Activated T-helper 2 cell treated with anti-CD3 and anti-CD28 coated beads, Interferon-gamma antibody, Interleukin-2, Interleukin-4, amounts not matched to agents 10 μg/mL and 5 μg/mL and 100 μg/mL, durations not matched to agents 14 hours and 24 hours and 36 hours (primary cell): ENCODE measurements around the gene BMPER. TPM values are rescaled to one million over a fixed set of nuclear protein-coding genes. Genes with fewer than 3 reads are reported as not detected.

ENCODE experiments used
- DNase-seq: peaks from one replicate; pipeline ENCODE4 v3.0.0; 2021; ENCODE audit warnings: low spot score
- H3K27ac Mint-ChIP-seq: one replicate; pipeline ENCODE4 v1.8.0; 2021; ENCODE audit warnings: mixed read lengths
- H3K27me3 Mint-ChIP-seq: one replicate; pipeline ENCODE4 v1.8.0; 2021; ENCODE audit warnings: low read depth, mixed read lengths
- H3K36me3 Mint-ChIP-seq: one replicate; pipeline ENCODE4 v1.8.0; 2021; ENCODE audit warnings: low read depth, mixed read lengths
- H3K4me1 Mint-ChIP-seq: one replicate; pipeline ENCODE4 v1.8.0; 2021; ENCODE audit warnings: low read depth, mixed read lengths
- H3K4me3 Mint-ChIP-seq: one replicate; pipeline ENCODE4 v1.8.0; 2021; ENCODE audit warnings: low read depth, mild to moderate bottlenecking, moderate library complexity, mixed read lengths
- H3K9me3 Mint-ChIP-seq: one replicate; pipeline ENCODE4 v1.8.0; 2021; ENCODE audit warnings: mixed read lengths
- intact Hi-C: fragments of 100-400 bp; cut with micrococcal nuclease; formaldehyde crosslinking; loops from one replicate; pipeline ENCODE4 v1.15.1; 2023
- total RNA-seq: library from RNA; stranded (reverse); gene quantifications from 2 replicates; pipeline ENCODE4 v1.2.3, GENCODE V29; 2022

The BMPER gene
- total RNA-seq, 1 donor from 2014 or later: not detected

- H3K9me3 Mint-ChIP-seq: no peaks in the 10 kb centered on the region
- H3K4me3 Mint-ChIP-seq: no peak overlapping the region
- H3K27me3 Mint-ChIP-seq: no peaks in the 10 kb centered on the region
- DNase-seq: no peak
- no peaks in the 10 kb centered on the region for H3K4me1 Mint-ChIP-seq
- intact Hi-C loops: no loop called here
- no peaks in the 10 kb centered on the region for H3K36me3 Mint-ChIP-seq
- H3K27ac Mint-ChIP-seq: no peak overlapping the region
Observed at GRCh38 chr7:34011017-34011695, 105.8 kb downstream of the BMPER start.

GRCh38 chr7:34011696-34012095, 106.4 kb downstream of the BMPER start:
- intact Hi-C loops: no loop called here
- no peak for DNase-seq
- Mint-ChIP-seq H3K27me3 (no peaks in the 10 kb centered on the region), H3K4me1 (no peaks in the 10 kb centered on the region), H3K36me3 (no peaks in the 10 kb centered on the region), H3K9me3 (no peaks in the 10 kb centered on the region), H3K4me3 (no peak overlapping the region), H3K27ac (no peak overlapping the region)

GRCh38 chr7:34013421-34013820, 108.1 kb downstream of the BMPER start:
- no peak overlapping the region for H3K27ac Mint-ChIP-seq
- no peaks in the 10 kb centered on the region for H3K4me1 Mint-ChIP-seq
- no peaks in the 10 kb centered on the region for H3K36me3 Mint-ChIP-seq
- no peak for DNase-seq
- H3K9me3 Mint-ChIP-seq: no peaks in the 10 kb centered on the region
- H3K4me3 Mint-ChIP-seq: no peak overlapping the region
- intact Hi-C loops: no loop called here
- H3K27me3 Mint-ChIP-seq: no peaks in the 10 kb centered on the region

GRCh38 chr7:34015651-34016050, 110.3 kb downstream of the BMPER start:
- Mint-ChIP-seq H3K4me3 (no peak overlapping the region), H3K9me3 (no peaks in the 10 kb centered on the region), H3K27me3 (no peaks in the 10 kb centered on the region), H3K4me1 (no peaks in the 10 kb centered on the region), H3K36me3 (no peaks in the 10 kb centered on the region), H3K27ac (no peak overlapping the region)
- intact Hi-C loops: no loop called here
- no peak for DNase-seq

- Mint-ChIP-seq H3K36me3 (no peaks in the 10 kb centered on the region), H3K27me3 (no peaks in the 10 kb centered on the region), H3K4me1 (no peaks in the 10 kb centered on the region), H3K27ac (no peak overlapping the region), H3K9me3 (no peaks in the 10 kb centered on the region), H3K4me3 (no peak overlapping the region)
- DNase-seq: no peak
- intact Hi-C loops: no loop called here
Observed at GRCh38 chr7:34016876-34017275, 111.5 kb downstream of the BMPER start.

- Mint-ChIP-seq H3K4me3 (no peak overlapping the region), H3K9me3 (no peaks in the 10 kb centered on the region), H3K4me1 (no peaks in the 10 kb centered on the region), H3K27ac (no peak overlapping the region), H3K27me3 (no peaks in the 10 kb centered on the region), H3K36me3 (no peaks in the 10 kb centered on the region)
- intact Hi-C loops: no loop called here
- no peak for DNase-seq
Observed at GRCh38 chr7:34019301-34019790, 114.0 kb downstream of the BMPER start.

GRCh38 chr7:34022626-34023025, 117.3 kb downstream of the BMPER start:
- H3K4me1 Mint-ChIP-seq: no peaks in the 10 kb centered on the region
- no peak for DNase-seq
- no peak overlapping the region for H3K4me3 Mint-ChIP-seq
- no peaks in the 10 kb centered on the region for H3K9me3 Mint-ChIP-seq
- no peaks in the 10 kb centered on the region for H3K27me3 Mint-ChIP-seq
- H3K27ac Mint-ChIP-seq: no peak overlapping the region
- no peaks in the 10 kb centered on the region for H3K36me3 Mint-ChIP-seq
- intact Hi-C loops: no loop called here

GRCh38 chr7:34025600-34025999, 120.3 kb downstream of the BMPER start:
- Mint-ChIP-seq H3K9me3 (no peaks in the 10 kb centered on the region), H3K36me3 (no peaks in the 10 kb centered on the region), H3K27me3 (no peaks in the 10 kb centered on the region), H3K4me1 (no peaks in the 10 kb centered on the region), H3K4me3 (no peak overlapping the region), H3K27ac (no peak overlapping the region)
- DNase-seq: no peak
- intact Hi-C loops: no loop called here

GRCh38 chr7:34026481-34027190, 121.3 kb downstream of the BMPER start:
- H3K27ac Mint-ChIP-seq: no peak overlapping the region
- DNase-seq: no peak
- H3K4me1 Mint-ChIP-seq: no peaks in the 10 kb centered on the region
- H3K36me3 Mint-ChIP-seq: no peaks in the 10 kb centered on the region
- H3K9me3 Mint-ChIP-seq: no peaks in the 10 kb centered on the region
- no peaks in the 10 kb centered on the region for H3K27me3 Mint-ChIP-seq
- intact Hi-C loops: no loop called here
- H3K4me3 Mint-ChIP-seq: no peak overlapping the region

- H3K27me3 Mint-ChIP-seq: no peaks in the 10 kb centered on the region
- no peaks in the 10 kb centered on the region for H3K36me3 Mint-ChIP-seq
- intact Hi-C loops: no loop called here
- H3K9me3 Mint-ChIP-seq: peaks cover 4% of the 10 kb centered on the region
- no peak for DNase-seq
- H3K27ac Mint-ChIP-seq: no peak overlapping the region
- H3K4me1 Mint-ChIP-seq: no peaks in the 10 kb centered on the region
- no peak overlapping the region for H3K4me3 Mint-ChIP-seq
Observed at GRCh38 chr7:34031156-34031555, 125.8 kb downstream of the BMPER start.

- Mint-ChIP-seq H3K27ac (no peak overlapping the region), H3K9me3 (peaks cover 4% of the 10 kb centered on the region), H3K36me3 (no peaks in the 10 kb centered on the region), H3K4me1 (no peaks in the 10 kb centered on the region), H3K27me3 (no peaks in the 10 kb centered on the region), H3K4me3 (no peak overlapping the region)
- intact Hi-C loops: no loop called here
- DNase-seq: no peak
Observed at GRCh38 chr7:34034728-34035127, 129.4 kb downstream of the BMPER start.

- Mint-ChIP-seq H3K27me3 (no peaks in the 10 kb centered on the region), H3K36me3 (no peaks in the 10 kb centered on the region)
Observed at GRCh38 chr7:34036051-34036920, 130.9 kb downstream of the BMPER start.

More at GRCh38 chr7:34036051-34036920, 130.9 kb downstream of the BMPER start:
- no peak for DNase-seq
- H3K9me3 Mint-ChIP-seq: peaks cover 4% of the 10 kb centered on the region
- intact Hi-C loops: no loop called here
- no peak overlapping the region for H3K27ac Mint-ChIP-seq
- H3K4me1 Mint-ChIP-seq: no peaks in the 10 kb centered on the region
- H3K4me3 Mint-ChIP-seq: no peak overlapping the region
